NCI-H774 (cell line): ENCODE measurements around the gene TMEM9.

Experiments
- DNase-seq: peaks from one replicate; lab custom pipeline; 2025; lab: John Stamatoyannopoulos, UW

Gene TMEM9

GRCh38 chr1:201154389-201155165 is at the start of gene TMEM9:
Gene TMEM9, minus strand, starts transcription at chr1:201154474. Its CDS starts 551 bp downstream, at chr1:201153923.
- peak; percentile 95 for DNase-seq

DNA sequence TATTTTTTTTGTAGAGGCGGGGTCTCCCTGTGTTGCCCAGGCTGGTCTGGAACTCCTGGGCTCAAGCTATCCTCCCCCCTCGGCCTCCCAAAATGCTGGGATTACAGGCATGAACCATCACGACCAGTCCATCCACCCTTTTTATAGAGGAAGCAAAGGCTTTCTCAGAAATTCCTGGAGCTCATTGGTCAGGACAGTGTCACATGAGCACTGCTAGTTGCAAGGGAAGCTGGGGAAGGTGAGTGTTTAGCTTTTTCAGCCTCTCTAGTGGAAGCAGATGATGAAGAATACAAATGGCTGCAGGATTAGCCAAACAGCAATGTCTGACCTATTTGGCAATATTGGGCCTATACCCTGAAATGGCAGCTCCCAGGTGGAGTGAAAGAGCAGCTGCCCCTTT is 44.3 kb upstream of the TMEM9 start:
- no peak for DNase-seq

DNA sequence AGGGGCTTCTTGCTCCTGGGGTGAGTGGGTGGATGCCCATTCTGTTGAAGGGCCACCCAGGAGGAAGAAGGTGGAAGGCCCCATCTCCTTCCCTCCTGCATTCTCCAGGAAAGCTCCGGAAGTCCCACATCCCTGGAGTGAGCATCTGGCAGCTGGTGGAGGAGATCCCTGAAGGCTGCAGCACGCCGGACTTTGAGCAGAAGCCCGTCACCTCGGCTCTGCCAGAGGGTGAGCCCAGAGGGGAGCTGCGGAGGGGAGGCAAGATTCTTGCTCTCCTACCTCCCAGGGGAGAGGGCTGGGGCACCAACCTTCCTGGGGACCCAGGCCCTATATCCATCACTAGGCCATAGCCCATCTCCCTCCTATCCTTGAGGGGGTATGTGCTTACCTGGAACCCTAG is 39.8 kb upstream of the TMEM9 start:
- DNase-seq = no peak

- DNase-seq = no peak
Observed at GRCh38 chr1:201192261-201192788, 38.1 kb upstream of the TMEM9 start.

GRCh38 chr1:201191653-201192260 is 37.5 kb upstream of the TMEM9 start:
- no peak for DNase-seq

- DNase-seq = peak; percentile 49
Observed at GRCh38 chr1:201190624-201191051, 36.4 kb upstream of the TMEM9 start, which contains the start of gene IGFN1. Gene IGFN1, plus strand, starts transcription at chr1:201190824. Its CDS starts 2,470 bp downstream, at chr1:201193294.

DNA sequence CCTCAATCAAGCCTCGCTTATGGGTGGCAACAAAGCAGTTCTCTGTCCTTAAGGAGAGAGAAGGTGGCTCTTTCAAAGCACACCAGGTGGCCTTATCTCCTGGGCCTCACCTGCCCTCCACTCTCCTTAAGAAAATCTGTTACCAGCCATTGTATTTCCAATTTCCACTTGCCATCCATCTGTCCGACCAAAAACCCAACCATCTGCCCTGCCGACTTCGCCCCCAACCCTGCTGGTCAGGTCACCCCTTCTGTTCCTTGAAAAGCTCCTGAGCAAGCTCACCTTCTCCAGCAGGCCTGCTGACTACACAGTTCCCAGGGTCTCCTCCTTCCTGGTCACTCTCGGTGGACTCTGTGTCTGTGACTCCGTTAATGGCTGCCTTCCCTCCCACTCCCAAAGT is 35.7 kb upstream of the TMEM9 start:
- DNase-seq = no peak

- no peak for DNase-seq
Observed at GRCh38 chr1:201189085-201189484, 34.8 kb upstream of the TMEM9 start.

- DNase-seq = no peak
Observed at GRCh38 chr1:201186192-201186591, 31.9 kb upstream of the TMEM9 start.

- no peak for DNase-seq
Observed at GRCh38 chr1:201185527-201186128, 31.4 kb upstream of the TMEM9 start.

- DNase-seq = no peak
Observed at GRCh38 chr1:201185123-201185453, 30.8 kb upstream of the TMEM9 start.

- peak; percentile 15 for DNase-seq
Observed at GRCh38 chr1:201184307-201185122, 30.2 kb upstream of the TMEM9 start.

- no peak for DNase-seq
Observed at GRCh38 chr1:201183753-201184152, 29.5 kb upstream of the TMEM9 start.

GRCh38 chr1:201183209-201183608 is 28.9 kb upstream of the TMEM9 start:
- DNase-seq = peak; percentile 39

DNA sequence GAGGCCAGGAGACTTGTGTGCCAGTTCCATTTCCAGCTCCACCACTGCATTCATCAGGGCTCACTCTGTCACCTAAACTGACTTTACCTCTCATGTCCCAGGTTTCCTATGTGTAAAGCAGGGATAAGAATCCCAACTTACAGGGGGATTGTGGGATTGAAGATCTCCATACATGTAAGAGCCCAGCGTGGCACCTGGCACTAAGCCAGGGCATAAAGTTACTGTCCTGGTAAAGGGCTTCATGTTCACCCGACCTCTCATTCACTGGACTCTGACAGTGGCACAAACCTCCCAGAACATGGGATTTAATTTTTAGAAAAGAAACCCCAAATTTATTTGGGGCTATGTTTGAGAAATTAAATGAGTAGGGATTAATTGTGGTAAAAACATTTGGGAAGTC is 27.5 kb upstream of the TMEM9 start:
- no peak for DNase-seq

DNA sequence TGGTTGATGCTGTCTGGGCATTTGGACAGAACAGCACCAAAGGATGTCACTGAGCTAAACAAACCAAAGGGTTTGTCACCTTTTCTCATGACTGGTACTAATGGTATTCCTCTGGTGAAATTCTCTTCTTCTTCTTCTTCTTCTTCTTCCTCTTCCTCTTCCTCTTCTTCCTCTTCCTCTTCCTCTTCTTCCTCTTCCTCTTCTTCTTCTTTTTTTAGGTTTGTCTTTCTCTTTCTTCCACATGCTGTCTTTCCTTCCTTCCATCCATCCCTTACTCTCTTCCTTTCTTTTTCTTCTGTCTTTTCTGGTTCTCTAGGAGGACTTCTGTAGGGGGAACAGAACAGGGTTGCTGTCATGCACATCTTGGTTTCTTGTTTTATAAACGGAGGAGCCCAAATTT is 27.0 kb upstream of the TMEM9 start:
- DNase-seq = no peak

- no peak for DNase-seq
Observed at GRCh38 chr1:201180901-201181300, 26.6 kb upstream of the TMEM9 start.

GRCh38 chr1:201180141-201180540 is 25.9 kb upstream of the TMEM9 start:
- no peak for DNase-seq

- no peak for DNase-seq
Observed at GRCh38 chr1:201178718-201179117, 24.4 kb upstream of the TMEM9 start.

DNA sequence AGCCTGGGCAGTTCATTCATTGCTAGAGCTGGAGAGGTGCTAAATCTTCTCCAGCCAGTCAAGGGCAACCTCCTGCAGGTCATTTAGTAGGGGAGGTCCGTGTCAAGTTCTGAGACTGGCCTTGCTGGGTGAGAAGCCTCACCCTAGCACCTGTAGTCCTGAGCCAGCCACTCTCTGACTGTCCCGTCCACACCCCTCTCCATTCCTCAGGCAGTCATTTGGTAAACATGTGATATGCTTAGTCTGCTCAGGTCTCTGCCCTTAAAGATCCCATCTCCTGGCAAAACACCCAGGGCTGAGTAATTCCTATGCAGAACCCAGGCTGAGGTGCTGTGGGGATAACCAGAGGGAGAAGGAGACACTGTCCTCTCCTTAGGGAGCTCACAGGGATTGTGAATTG is 22.7 kb upstream of the TMEM9 start:
- DNase-seq = no peak

DNA sequence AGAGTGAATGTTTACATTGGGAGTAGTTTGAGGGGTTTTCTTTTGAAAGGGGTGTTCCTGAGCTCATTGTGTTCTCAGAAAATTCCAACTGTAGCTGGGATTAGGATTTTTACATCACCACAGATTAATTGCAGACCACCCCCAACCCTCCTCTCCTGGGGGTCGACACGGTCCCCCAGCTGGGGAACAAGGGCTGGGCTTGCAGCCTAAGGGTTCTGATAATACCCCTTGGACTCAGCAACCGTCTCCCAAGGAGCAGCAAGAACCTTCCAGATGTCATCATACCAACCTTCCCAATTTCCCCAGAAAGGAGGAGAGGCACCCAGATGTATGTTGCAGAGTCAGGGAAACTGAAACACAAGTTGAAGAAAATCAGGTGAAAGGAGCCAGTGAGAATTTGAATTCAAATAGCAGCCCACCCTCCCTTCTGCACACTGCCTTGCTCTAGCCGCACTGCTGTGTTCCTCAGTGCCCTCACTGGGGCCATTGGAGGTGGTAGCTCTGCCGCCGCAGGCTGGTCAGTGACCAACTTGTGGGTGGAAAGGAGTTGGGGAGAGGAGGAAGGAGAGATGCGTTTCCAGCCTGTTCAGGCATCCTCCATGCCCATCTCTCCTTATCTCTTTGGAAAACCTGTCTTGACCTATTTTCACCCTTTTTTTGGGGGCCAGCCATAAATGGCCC is 21.7 kb upstream of the TMEM9 start:
- DNase-seq = no peak

DNA sequence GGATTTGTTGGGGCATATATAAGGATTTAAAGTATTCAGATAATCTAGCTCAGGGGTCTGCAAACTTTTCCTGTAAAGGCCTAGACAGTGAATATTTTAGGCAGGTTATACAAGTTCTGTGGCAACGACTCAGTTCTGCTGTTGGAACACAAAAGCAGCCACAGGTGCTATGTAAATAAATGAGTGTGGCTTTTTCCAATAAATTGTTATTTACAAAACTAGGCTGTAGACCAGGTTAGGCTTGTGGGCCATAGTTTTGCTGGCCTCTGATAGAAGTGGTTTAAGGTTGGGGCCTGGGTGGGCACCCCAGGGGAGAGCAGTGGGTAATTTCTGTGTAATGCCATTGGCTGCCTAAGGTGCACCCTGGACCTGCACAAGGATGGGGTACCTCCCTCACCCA is 19.5 kb upstream of the TMEM9 start:
- DNase-seq = no peak
